K562 (cell line): ENCODE results near the gene ULBP1. TPM values are rescaled to one million over a fixed set of nuclear protein-coding genes. Genes with fewer than 3 reads are reported as not detected.

Experiments
- TBP ChIP-seq: optimal IDR thresholded peaks from 2 replicates; pipeline ENCODE3; 2011; ENCODE audit warnings: low read depth, low read length, improper control_type of control experiment
- polyA plus RNA-seq, 8 experiments: library from polyadenylated mRNA; depleted of rRNA in 4 of 8; stranded (reverse) in 5 of 8; unstranded in 3 of 8; fragments of >200 nt; fragmentation: Nextera tagmentation in 2 of 8; fragmentation: Illumina TruSeq in 1 of 8; extraction: Ambion mirVana in 2 of 8; extraction: Trizol in 1 of 8; gene quantifications; 2 replicates each; pipeline versions ENCODE4 v1.2.1 to v1.2.3, GENCODE V29; 2011 to 2014; ENCODE audit warnings: inconsistent platforms in 1 of 8, missing spikeins in 1 of 8
- total RNA-seq, 7 experiments: library from RNA; depleted of rRNA in 6 of 7; stranded (reverse); fragments of >200 nt in 6 of 7; fragmentation: Illumina TruSeq in 2 of 7; extraction: Trizol in 2 of 7; gene quantifications; 2 replicates each; pipeline versions ENCODE4 v1.2.1 to v1.2.3, GENCODE V29; 2011 to 2021; ENCODE audit warnings: low replicate concordance in 1 of 7
- TF ChIP-seq, protein P1 (sequence below): fragments of 450-650 bp; IDR thresholded peaks from 2 replicates; pipeline ENCODE4 v1.6.1; 2016; ENCODE audit warnings: mild to moderate bottlenecking, moderate library complexity

The ULBP1 gene
- total and polyA plus RNA-seq, 9 of the 15 experiments (the other 6 are each of a cell fraction or from before 2014, with no cell fraction given): 0.33 to 6.0 (median 2.5) TPM

DNA sequence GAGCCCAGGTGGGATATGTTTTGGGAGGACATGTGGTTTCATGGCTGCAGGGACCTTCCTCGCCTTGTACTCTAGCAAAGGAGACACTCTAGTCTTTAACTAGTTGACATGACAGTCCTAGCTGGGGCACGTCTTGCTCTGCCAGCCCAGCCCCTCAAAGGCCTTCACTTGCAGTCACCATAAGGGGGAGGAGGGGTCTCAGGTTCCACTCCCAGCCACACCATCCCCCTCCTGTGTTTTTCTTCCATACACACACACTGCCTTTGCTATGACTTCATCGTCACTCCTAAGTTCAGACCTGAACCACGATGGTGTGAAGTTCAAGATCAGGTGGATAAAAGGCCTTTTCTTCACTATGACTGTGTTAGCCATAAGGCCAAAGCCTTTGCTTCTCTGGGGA lies 13.5 kb downstream of the ULBP1 start (continued):
- TF ChIP-seq, protein P1, sequence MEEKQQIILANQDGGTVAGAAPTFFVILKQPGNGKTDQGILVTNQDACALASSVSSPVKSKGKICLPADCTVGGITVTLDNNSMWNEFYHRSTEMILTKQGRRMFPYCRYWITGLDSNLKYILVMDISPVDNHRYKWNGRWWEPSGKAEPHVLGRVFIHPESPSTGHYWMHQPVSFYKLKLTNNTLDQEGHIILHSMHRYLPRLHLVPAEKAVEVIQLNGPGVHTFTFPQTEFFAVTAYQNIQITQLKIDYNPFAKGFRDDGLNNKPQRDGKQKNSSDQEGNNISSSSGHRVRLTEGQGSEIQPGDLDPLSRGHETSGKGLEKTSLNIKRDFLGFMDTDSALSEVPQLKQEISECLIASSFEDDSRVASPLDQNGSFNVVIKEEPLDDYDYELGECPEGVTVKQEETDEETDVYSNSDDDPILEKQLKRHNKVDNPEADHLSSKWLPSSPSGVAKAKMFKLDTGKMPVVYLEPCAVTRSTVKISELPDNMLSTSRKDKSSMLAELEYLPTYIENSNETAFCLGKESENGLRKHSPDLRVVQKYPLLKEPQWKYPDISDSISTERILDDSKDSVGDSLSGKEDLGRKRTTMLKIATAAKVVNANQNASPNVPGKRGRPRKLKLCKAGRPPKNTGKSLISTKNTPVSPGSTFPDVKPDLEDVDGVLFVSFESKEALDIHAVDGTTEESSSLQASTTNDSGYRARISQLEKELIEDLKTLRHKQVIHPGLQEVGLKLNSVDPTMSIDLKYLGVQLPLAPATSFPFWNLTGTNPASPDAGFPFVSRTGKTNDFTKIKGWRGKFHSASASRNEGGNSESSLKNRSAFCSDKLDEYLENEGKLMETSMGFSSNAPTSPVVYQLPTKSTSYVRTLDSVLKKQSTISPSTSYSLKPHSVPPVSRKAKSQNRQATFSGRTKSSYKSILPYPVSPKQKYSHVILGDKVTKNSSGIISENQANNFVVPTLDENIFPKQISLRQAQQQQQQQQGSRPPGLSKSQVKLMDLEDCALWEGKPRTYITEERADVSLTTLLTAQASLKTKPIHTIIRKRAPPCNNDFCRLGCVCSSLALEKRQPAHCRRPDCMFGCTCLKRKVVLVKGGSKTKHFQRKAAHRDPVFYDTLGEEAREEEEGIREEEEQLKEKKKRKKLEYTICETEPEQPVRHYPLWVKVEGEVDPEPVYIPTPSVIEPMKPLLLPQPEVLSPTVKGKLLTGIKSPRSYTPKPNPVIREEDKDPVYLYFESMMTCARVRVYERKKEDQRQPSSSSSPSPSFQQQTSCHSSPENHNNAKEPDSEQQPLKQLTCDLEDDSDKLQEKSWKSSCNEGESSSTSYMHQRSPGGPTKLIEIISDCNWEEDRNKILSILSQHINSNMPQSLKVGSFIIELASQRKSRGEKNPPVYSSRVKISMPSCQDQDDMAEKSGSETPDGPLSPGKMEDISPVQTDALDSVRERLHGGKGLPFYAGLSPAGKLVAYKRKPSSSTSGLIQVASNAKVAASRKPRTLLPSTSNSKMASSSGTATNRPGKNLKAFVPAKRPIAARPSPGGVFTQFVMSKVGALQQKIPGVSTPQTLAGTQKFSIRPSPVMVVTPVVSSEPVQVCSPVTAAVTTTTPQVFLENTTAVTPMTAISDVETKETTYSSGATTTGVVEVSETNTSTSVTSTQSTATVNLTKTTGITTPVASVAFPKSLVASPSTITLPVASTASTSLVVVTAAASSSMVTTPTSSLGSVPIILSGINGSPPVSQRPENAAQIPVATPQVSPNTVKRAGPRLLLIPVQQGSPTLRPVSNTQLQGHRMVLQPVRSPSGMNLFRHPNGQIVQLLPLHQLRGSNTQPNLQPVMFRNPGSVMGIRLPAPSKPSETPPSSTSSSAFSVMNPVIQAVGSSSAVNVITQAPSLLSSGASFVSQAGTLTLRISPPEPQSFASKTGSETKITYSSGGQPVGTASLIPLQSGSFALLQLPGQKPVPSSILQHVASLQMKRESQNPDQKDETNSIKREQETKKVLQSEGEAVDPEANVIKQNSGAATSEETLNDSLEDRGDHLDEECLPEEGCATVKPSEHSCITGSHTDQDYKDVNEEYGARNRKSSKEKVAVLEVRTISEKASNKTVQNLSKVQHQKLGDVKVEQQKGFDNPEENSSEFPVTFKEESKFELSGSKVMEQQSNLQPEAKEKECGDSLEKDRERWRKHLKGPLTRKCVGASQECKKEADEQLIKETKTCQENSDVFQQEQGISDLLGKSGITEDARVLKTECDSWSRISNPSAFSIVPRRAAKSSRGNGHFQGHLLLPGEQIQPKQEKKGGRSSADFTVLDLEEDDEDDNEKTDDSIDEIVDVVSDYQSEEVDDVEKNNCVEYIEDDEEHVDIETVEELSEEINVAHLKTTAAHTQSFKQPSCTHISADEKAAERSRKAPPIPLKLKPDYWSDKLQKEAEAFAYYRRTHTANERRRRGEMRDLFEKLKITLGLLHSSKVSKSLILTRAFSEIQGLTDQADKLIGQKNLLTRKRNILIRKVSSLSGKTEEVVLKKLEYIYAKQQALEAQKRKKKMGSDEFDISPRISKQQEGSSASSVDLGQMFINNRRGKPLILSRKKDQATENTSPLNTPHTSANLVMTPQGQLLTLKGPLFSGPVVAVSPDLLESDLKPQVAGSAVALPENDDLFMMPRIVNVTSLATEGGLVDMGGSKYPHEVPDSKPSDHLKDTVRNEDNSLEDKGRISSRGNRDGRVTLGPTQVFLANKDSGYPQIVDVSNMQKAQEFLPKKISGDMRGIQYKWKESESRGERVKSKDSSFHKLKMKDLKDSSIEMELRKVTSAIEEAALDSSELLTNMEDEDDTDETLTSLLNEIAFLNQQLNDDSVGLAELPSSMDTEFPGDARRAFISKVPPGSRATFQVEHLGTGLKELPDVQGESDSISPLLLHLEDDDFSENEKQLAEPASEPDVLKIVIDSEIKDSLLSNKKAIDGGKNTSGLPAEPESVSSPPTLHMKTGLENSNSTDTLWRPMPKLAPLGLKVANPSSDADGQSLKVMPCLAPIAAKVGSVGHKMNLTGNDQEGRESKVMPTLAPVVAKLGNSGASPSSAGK: no peak
- no peak for TF ChIP-seq TBP
